ENCODE results near the gene PGA3.
"Not testable (repeated sequence)": the region's sequence is repeated elsewhere in the genome, so short reads cannot be mapped to it uniquely, and the experiment has no call there.

Gene PGA3

GRCh38 chr11:61204502-61205059 lies 1.3 kb downstream of the PGA3 start:
- not testable (repeated sequence) for FAIRE-seq; DNase-seq (ENCODE audit: insufficient read length, low spot score)

DNA sequence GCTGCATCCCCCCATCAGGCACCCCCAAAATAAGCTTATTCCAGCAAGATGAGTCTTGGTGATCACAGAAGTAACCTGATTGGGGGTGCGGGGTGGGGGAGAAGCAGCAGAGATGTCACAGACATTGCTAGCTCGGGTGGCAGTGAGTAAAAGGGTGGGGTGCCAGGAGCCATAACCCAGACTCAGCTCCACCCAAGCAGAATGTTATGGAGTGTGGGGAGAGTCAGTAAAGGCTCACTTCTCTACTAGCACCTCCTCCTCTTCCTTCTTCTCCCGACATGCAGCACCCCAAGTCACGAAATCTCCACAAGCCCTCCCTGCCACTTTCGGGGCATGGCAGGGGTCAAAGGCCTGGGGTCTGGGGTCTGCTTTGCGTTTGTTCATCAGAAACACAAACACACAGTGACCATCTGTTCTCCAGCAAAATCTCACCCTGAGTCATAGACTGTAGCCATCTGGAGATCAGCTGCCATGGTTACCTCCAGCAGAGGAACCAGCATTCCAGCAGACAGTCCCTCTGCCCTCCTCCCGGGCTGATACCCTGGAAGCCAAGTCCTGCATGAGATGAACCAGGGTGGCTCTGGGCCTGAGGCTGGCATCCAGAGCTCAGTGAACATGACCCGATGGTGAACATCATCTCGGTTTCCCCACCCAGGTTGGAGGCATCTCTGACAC lies 4.5 kb downstream of the PGA3 start:
- not testable (repeated sequence) for FAIRE-seq; DNase-seq (ENCODE audit: insufficient read length, low spot score)

DNA sequence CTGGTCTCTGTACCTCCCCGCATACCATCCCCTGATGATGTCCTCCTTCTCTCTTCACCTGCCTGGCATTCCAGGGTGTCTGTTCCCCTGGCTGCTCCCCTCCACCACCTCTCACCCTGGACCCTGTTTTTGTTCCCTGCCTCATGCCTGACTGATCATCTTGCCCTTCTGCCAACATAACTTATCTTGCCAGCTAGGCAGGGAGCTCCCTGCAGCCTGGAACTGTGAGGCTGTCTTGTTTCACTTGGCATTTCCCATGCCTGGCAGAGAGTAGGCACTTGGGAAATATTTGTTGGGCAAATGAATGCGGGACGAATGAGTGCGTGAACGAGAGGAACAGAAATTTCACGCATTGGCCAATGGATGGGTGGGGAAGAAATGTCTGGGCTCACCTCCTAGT lies 7.3 kb downstream of the PGA3 start:
- not testable (repeated sequence) for FAIRE-seq; DNase-seq (ENCODE audit: insufficient read length, low spot score)

DNA sequence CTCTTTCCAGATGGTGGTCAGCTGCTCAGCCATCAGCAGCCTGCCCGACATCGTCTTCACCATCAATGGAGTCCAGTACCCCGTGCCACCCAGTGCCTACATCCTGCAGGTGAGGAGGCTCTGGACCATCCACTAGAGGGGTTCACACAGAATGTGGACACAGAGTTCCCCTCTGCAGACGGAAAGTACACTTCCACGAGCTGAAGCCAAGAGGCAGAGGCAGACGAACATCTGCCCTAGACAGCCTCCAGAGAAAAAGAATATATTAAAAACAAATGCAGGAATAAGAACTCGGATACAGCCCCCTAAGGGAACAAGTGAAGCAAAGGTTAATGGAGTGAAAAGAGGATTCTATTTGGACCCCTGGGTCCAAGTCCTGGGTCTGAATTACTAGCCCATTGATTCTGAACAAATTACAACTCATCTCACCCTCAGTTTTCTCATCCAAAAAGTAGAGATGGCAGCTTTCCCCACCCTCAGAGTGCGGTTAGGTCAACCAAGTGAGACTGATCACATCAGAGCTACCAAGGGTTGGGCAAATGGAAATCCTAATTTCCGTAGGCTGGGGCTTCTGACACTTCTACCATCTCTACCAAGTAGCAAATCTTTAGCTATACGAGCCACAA lies 8.1 kb downstream of the PGA3 start:
- not testable (repeated sequence) for FAIRE-seq; DNase-seq (ENCODE audit: insufficient read length, low spot score)

GRCh38 chr11:61212202-61212601 lies 8.9 kb downstream of the PGA3 start:
- not testable (repeated sequence) for DNase-seq (ENCODE audit: insufficient read length, low spot score); FAIRE-seq

DNA sequence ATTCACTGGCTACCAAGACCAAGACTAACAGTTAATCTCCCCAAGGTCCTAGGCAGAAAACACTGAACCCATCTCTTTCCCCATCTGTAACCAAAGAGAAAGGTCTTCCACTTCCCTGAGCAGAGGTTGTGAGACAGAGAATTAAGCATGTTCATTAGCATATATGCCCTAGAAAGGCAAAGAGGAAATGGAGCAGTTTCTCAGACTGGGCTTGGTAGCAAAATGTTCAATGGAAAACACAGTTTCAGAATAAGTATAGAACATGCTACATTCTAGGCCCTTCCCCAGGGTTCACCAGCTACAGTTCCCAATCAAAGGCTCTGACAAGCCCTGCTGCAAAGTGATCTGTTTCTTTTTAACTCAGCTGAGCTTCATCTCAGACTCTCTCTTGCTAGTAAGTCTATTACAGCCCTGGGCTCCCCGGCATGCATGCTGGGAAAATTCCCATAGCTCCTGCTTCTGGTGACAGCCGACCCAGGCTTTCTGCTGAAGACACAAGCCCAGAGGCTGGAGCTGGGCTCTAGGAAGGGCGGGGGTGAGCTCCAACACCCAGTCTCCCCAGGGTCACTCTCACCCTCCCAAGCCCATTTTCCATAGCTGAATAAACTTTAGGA lies 10.5 kb downstream of the PGA3 start:
- not testable (repeated sequence) for DNase-seq (ENCODE audit: insufficient read length, low spot score); FAIRE-seq

- not testable (repeated sequence) for FAIRE-seq; DNase-seq (ENCODE audit: insufficient read length, low spot score)
These were observed 15.0 kb downstream of the PGA3 start for GRCh38 chr11:61218306-61218705.

DNA sequence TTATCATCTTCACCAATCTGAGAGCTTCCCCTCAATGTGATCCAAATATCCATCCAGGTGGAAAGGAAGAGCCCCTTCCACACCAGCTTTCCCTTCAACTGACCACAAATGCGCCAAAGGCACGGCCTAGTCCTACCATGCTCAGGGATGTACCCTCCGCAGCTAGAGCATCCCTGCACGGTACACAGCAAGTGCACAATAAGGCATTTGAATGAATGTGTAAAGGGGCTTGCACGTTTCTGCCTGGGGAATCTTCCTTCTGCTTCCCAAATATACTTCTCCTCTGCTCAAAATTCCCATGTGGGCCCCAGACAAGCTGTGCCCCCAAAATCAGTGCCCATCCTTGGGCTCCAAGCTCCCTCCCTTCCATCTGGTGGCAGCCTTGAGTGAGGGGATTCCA lies 15.7 kb downstream of the PGA3 start:
- FAIRE-seq; DNase-seq (ENCODE audit: insufficient read length, low spot score): not testable (repeated sequence)

GRCh38 chr11:61222047-61222446 lies 18.7 kb downstream of the PGA3 start, which contains the start of gene PGA4:
Gene PGA4, plus strand, starts transcription at chr11:61222347. Its CDS starts 54 bp downstream, at chr11:61222401.
- FAIRE-seq; DNase-seq (ENCODE audit: insufficient read length, low spot score): not testable (repeated sequence)

GRCh38 chr11:61222692-61223091 lies 19.4 kb downstream of the PGA3 start:
- FAIRE-seq; DNase-seq (ENCODE audit: insufficient read length, low spot score): not testable (repeated sequence)

GRCh38 chr11:61226457-61227137 lies 23.3 kb downstream of the PGA3 start:
- not testable (repeated sequence) for FAIRE-seq; DNase-seq (ENCODE audit: insufficient read length, low spot score)

DNA sequence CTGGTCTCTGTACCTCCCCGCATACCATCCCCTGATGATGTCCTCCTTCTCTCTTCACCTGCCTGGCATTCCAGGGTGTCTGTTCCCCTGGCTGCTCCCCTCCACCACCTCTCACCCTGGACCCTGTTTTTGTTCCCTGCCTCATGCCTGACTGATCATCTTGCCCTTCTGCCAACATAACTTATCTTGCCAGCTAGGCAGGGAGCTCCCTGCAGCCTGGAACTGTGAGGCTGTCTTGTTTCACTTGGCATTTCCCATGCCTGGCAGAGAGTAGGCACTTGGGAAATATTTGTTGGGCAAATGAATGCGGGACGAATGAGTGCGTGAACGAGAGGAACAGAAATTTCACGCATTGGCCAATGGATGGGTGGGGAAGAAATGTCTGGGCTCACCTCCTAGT lies 26.1 kb downstream of the PGA3 start:
- FAIRE-seq = not testable (repeated sequence)

GRCh38 chr11:61231033-61231432 lies 27.7 kb downstream of the PGA3 start:
- not testable (repeated sequence) for DNase-seq (ENCODE audit: insufficient read length, low spot score); FAIRE-seq

More for the DNA sequence above, 26.1 kb downstream of the PGA3 start:
- DNase-seq (ENCODE audit: insufficient read length, low spot score) = not testable (repeated sequence)

DNA sequence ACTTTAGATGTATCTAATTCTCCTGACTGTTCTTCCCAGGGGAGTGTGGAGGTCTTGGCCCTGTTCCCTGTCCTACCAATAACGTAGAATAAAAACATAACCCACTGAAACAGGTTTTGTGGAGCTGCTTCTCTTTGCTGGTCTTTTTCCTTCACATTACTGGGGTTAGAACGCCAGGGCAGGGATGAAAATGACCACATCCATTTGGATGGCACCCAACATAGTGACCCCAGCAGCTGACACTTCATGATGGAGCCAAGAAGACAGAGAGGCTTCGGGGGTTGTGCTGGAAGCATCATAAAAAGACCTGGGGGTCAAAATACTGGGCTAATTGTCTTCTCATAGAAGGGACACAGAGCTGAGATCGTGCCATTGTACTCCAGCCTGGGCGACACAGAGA lies 28.3 kb downstream of the PGA3 start:
- not testable (repeated sequence) for FAIRE-seq

GRCh38 chr11:61232548-61233145 lies 29.3 kb downstream of the PGA3 start:
- DNase-seq (ENCODE audit: insufficient read length, low spot score); FAIRE-seq: not testable (repeated sequence)

More for the DNA sequence above, 28.3 kb downstream of the PGA3 start:
- DNase-seq (ENCODE audit: insufficient read length, low spot score) = not testable (repeated sequence)

DNA sequence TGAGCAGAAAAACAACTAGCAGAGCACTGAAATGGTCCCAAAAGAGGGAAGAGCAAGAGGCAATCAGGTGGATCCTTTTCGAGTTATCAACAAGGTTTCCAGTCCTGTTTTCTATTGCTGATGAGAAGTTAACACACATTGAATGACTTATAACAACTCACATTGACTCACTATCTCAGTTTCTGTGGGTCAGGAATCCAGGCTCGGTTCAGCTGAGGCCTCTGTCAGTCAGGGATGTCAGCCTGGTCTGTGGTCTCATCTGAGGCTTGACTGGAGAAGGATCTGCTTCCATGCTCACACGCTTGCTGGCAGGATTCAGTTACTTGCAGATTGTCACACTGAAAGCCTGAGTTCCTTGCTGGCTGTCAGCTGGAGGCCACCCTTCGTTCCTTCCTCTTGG lies 33.8 kb downstream of the PGA3 start:
- FAIRE-seq; DNase-seq (ENCODE audit: insufficient read length, low spot score): not testable (repeated sequence)

GRCh38 chr11:61240288-61240687 lies 37.0 kb downstream of the PGA3 start:
- FAIRE-seq; DNase-seq (ENCODE audit: insufficient read length, low spot score): not testable (repeated sequence)

DNA sequence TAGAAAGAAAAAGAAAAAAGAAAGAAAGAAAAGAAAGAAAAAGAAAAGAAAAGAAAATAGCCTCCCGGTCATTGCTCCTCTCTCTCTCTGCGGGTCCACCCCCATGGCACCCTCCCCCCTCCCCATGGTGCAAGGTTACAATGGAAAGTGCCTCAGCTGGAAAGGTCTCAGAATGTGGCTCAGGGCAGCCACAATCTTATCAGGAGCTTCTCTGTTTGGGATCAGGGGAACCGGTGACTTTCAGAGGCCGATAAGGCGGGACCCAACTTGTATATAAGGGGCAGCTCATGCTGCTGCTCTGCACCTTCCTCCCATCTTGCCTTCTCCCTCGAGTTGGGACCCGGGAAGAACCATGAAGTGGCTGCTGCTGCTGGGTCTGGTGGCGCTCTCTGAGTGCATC lies 37.6 kb downstream of the PGA3 start, which contains the start of gene PGA5:
Gene PGA5, plus strand, starts transcription at position 301 of the 400 bp plus-strand sequence. Its CDS starts 52 bp downstream, at position 353.
- not testable (repeated sequence) for DNase-seq (ENCODE audit: insufficient read length, low spot score)

GRCh38 chr11:61241526-61241925 lies 38.2 kb downstream of the PGA3 start:
- not testable (repeated sequence) for DNase-seq (ENCODE audit: insufficient read length, low spot score); FAIRE-seq

More for the DNA sequence above, 37.6 kb downstream of the PGA3 start, which contains the start of gene PGA5:
- FAIRE-seq = not testable (repeated sequence)

Data from HTR-8/SVneo (cell line).